Sigmoid colon (tissue), 7 donors: ENCODE data around the gene MYLK. TPM values are rescaled to one million over a fixed set of nuclear protein-coding genes. Genes with fewer than 3 reads are reported as not detected.

ENCODE experiments used
- DNase-seq: peaks from one replicate; pipeline ENCODE4 v3.0.0-alpha.2; 2019
- H3K27ac ChIP-seq, 4 donors: fragments of 200-600 bp; sonication (generic); one replicate each; pipeline ENCODE4 v1.5.1; 2016 to 2019; ENCODE audit warnings: mild to moderate bottlenecking in 1 of 4
- H3K27me3 ChIP-seq, 3 donors: fragments of 200-600 bp; sonication (generic); one replicate each; pipeline ENCODE4 v1.5.1; 2019; ENCODE audit warnings: mild to moderate bottlenecking in 1 of 3
- H3K36me3 ChIP-seq, 4 donors: fragments of 200-600 bp; sonication (generic); one replicate each; pipeline ENCODE4 v1.5.1; 2016 to 2019
- H3K4me1 ChIP-seq, 4 donors: fragments of 200-600 bp; sonication (generic); one replicate each; pipeline ENCODE4 v1.5.1; 2017 to 2019
- H3K4me3 ChIP-seq, 4 donors: fragments of 200-600 bp; sonication (generic); one replicate each; pipeline ENCODE4 v1.5.1; 2017 to 2019; ENCODE audit warnings: mild to moderate bottlenecking in 2 of 4, moderate library complexity in 1 of 4
- H3K9me3 ChIP-seq, 4 donors: fragments of 200-600 bp in 3 of 4; sonication (generic) in 3 of 4; one replicate each; pipeline versions ENCODE4 v1.5.1 to v1.6.1; 2013 to 2019
- CTCF ChIP-seq, 4 experiments: fragments of 450-650 bp in 3 of 4; fragments of 200-600 bp in 1 of 4; IDR thresholded peaks; one replicate each; pipeline ENCODE4 v1.5.1; 2016 to 2019; ENCODE audit warnings: antibody characterized with exemption in 4 of 4, mild to moderate bottlenecking in 3 of 4, moderate library complexity in 2 of 4
- EP300 ChIP-seq, 4 donors: sonication (generic); formaldehyde crosslinking; IDR thresholded peaks; one replicate each; pipeline ENCODE4 v1.6.1; 2017; ENCODE audit warnings: antibody characterized with exemption in 4 of 4
- POLR2A ChIP-seq, 2 donors: fragments of 450-650 bp; IDR thresholded peaks; one replicate each; pipeline ENCODE4 v1.6.1; 2016; ENCODE audit warnings: antibody characterized with exemption in 2 of 2, mild to moderate bottlenecking in 2 of 2, moderate library complexity in 2 of 2
- POLR2AphosphoS5 ChIP-seq, 4 donors: sonication (generic); formaldehyde crosslinking; IDR thresholded peaks; one replicate each; pipeline ENCODE4 v1.6.1; 2017; ENCODE audit warnings: antibody characterized with exemption in 4 of 4
- WGBS, 2 donors: extraction: QIAGEN DNeasy Blood & Tissue Kit; methylation state at CpG; one replicate each; pipeline ENCODE4 v1.1.7; 2013; 5-methylcytosine and 5-hydroxymethylcytosine counted together
- intact Hi-C: fragments of 100-400 bp; cut with DNase I; formaldehyde crosslinking; loops from one replicate; pipeline ENCODE4 v1.15.1; 2023
- polyA plus RNA-seq, 3 donors: library from polyadenylated mRNA; stranded (reverse); fragments of 200-250 nt; gene quantifications; one replicate each; pipeline ENCODE4 v1.2.3, GENCODE V29; 2013
- total RNA-seq, 4 donors: library from RNA; depleted of rRNA; stranded (reverse); fragments of >200 nt; gene quantifications; one replicate each; pipeline ENCODE4 v1.1.0, GENCODE V29; 2016
- donor health status: healthy with polysubstance abuse.
- donor health status: Bipolar disorder and iron deficiency.
- donor health status: healthy.

MYLK gene
- total and polyA plus RNA-seq, 7 donors = 21.5 to 2,153 (median 1,169) TPM

GRCh38 chr3:123764647-123765046 lies 119.5 kb downstream of the MYLK start:
- intact Hi-C loops = no loop called here
- WGBS, 2 donors = 92 to 94% methylated on average over 8 of the region's 8 CpGs
- no peak overlapping the region for H3K4me3 ChIP-seq
- no peaks in the 10 kb centered on the region for H3K27me3 ChIP-seq
- DNase-seq = no peak
- peaks cover 0 to 61% (median 20%) of the 10 kb centered on the region in 4 donors for H3K4me1 ChIP-seq
- H3K9me3 ChIP-seq = no peaks in the 10 kb centered on the region
- no peak overlapping the region for H3K27ac ChIP-seq
- TF ChIP-seq POLR2AphosphoS5 (IDR thresholded peaks at IDR 0.05) (no peak), EP300 (IDR thresholded peaks at IDR 0.05) (no peak), POLR2A (IDR thresholded peaks at IDR 0.05) (no peak), CTCF (IDR thresholded peaks at IDR 0.05) (no peak)
- no peaks in the 10 kb centered on the region for H3K36me3 ChIP-seq

GRCh38 chr3:123762805-123763204 lies 121.3 kb downstream of the MYLK start:
- Histone ChIP-seq H3K9me3 (no peaks in the 10 kb centered on the region), H3K27ac (no peak overlapping the region), H3K36me3 (no peaks in the 10 kb centered on the region), H3K4me3 (no peak overlapping the region), H3K27me3 (no peaks in the 10 kb centered on the region), H3K4me1 (peaks cover 0 to 61% (median 22%) of the 10 kb centered on the region in 4 donors)
- DNase-seq = no peak
- TF ChIP-seq POLR2AphosphoS5 (IDR thresholded peaks at IDR 0.05) (no peak), CTCF (IDR thresholded peaks at IDR 0.05) (no peak)
- WGBS, 2 donors = 81 to 87% methylated on average over 2 of the region's 2 CpGs
- intact Hi-C loops = no loop called here

- no peaks in the 10 kb centered on the region for H3K27me3 ChIP-seq
- H3K36me3 ChIP-seq = no peaks in the 10 kb centered on the region
- WGBS, 2 donors = 95 to 99% methylated on average over 1 of the region's 1 CpG
- TF ChIP-seq CTCF (IDR thresholded peaks at IDR 0.05) (no peak), POLR2AphosphoS5 (IDR thresholded peaks at IDR 0.05) (no peak), EP300 (IDR thresholded peaks at IDR 0.05) (no peak), POLR2A (IDR thresholded peaks at IDR 0.05) (no peak)
- no peak for DNase-seq
- peaks cover 0 to 56% (median 27%) of the 10 kb centered on the region in 4 donors for H3K4me1 ChIP-seq
- no peak overlapping the region for H3K27ac ChIP-seq
- intact Hi-C loops = no loop called here
- H3K9me3 ChIP-seq = no peaks in the 10 kb centered on the region
- no peak overlapping the region for H3K4me3 ChIP-seq
These were observed 123.3 kb downstream of the MYLK start for GRCh38 chr3:123760817-123761216.

- H3K27ac ChIP-seq = peak overlapping the region in 1 of 4 donors; percentile 52
- no peak for DNase-seq
- no peaks in the 10 kb centered on the region for H3K36me3 ChIP-seq
- H3K27me3 ChIP-seq = no peaks in the 10 kb centered on the region
- WGBS, 2 donors = 94 to 96% methylated on average over 4 of the region's 4 CpGs
- H3K9me3 ChIP-seq = no peaks in the 10 kb centered on the region
- peaks cover 0 to 61% (median 35%) of the 10 kb centered on the region in 4 donors for H3K4me1 ChIP-seq
- intact Hi-C loops = no loop called here
- H3K4me3 ChIP-seq = no peak overlapping the region
- TF ChIP-seq POLR2A (IDR thresholded peaks at IDR 0.05) (no peak), POLR2AphosphoS5 (IDR thresholded peaks at IDR 0.05) (no peak), CTCF (IDR thresholded peaks at IDR 0.05) (no peak), EP300 (IDR thresholded peaks at IDR 0.05) (no peak)
These were observed 124.3 kb downstream of the MYLK start for GRCh38 chr3:123759871-123760270.

GRCh38 chr3:123759311-123759710 lies 124.8 kb downstream of the MYLK start:
- no peak overlapping the region for H3K4me3 ChIP-seq
- peaks cover 0 to 63% (median 39%) of the 10 kb centered on the region in 4 donors for H3K4me1 ChIP-seq
- no peaks in the 10 kb centered on the region for H3K9me3 ChIP-seq
- TF ChIP-seq POLR2AphosphoS5 (IDR thresholded peaks at IDR 0.05) (no peak), CTCF (IDR thresholded peaks at IDR 0.05) (no peak), POLR2A (IDR thresholded peaks at IDR 0.05) (no peak), EP300 (IDR thresholded peaks at IDR 0.05) (no peak)
- no peak for DNase-seq
- 72 to 85% methylated on average over 3 of the region's 3 CpGs for WGBS, 2 donors
- H3K27ac ChIP-seq = peak overlapping the region in 2 of 4 donors; percentile 51 to 52
- H3K27me3 ChIP-seq = no peaks in the 10 kb centered on the region
- intact Hi-C loops = no loop called here
- H3K36me3 ChIP-seq = no peaks in the 10 kb centered on the region
